Activated CD8-positive, alpha-beta memory T cell treated with anti-CD3 and anti-CD28 coated beads, Interleukin-2, amount 50 U/mL, for 24 hours (primary cell): ENCODE results near the gene CEP170B.
"Not testable (repeated sequence)": the region's sequence is repeated elsewhere in the genome, so short reads cannot be mapped to it uniquely, and the experiment has no call there.

ENCODE experiments used
- DNase-seq: peaks from one replicate; pipeline ENCODE4 v3.0.0-alpha.2; 2020; ENCODE audit errors: extremely low read depth

CEP170B gene

GRCh38 chr14:104931771-104932675 lies 67.0 kb downstream of the CEP170B start:
- DNase-seq, result no peak

- DNase-seq, result peak; percentile 67
Observed at GRCh38 chr14:104932676-104933631, 67.9 kb downstream of the CEP170B start.

- no peak for DNase-seq
Observed at GRCh38 chr14:104933746-104934733, 69.0 kb downstream of the CEP170B start.

GRCh38 chr14:104935026-104935650 lies 70.1 kb downstream of the CEP170B start:
- no peak for DNase-seq

- DNase-seq, result no peak
Observed at GRCh38 chr14:104935955-104936354, 70.9 kb downstream of the CEP170B start.

- DNase-seq, result no peak
Observed at GRCh38 chr14:104936361-104937155, 71.5 kb downstream of the CEP170B start.

- no peak for DNase-seq
Observed at GRCh38 chr14:104937161-104937560, 72.1 kb downstream of the CEP170B start.

GRCh38 chr14:104937694-104938365 lies 72.8 kb downstream of the CEP170B start:
- DNase-seq, result no peak

GRCh38 chr14:104938436-104938835 lies 73.4 kb downstream of the CEP170B start:
- DNase-seq, result no peak

- no peak for DNase-seq
Observed at GRCh38 chr14:104938960-104939359, 73.9 kb downstream of the CEP170B start.

- no peak for DNase-seq
Observed at GRCh38 chr14:104939666-104940410, 74.8 kb downstream of the CEP170B start.

- DNase-seq, result no peak
Observed at GRCh38 chr14:104940526-104941150, 75.6 kb downstream of the CEP170B start.

- no peak for DNase-seq
Observed at GRCh38 chr14:104941508-104942365, 76.7 kb downstream of the CEP170B start.

GRCh38 chr14:104942586-104942985 lies 77.5 kb downstream of the CEP170B start:
- no peak for DNase-seq

- DNase-seq, result not testable (repeated sequence)
Observed at GRCh38 chr14:104943216-104944015, 78.3 kb downstream of the CEP170B start.

GRCh38 chr14:104944016-104944308 lies 78.9 kb downstream of the CEP170B start:
- DNase-seq, result not testable (repeated sequence)
